IMR-90 (cell line): ENCODE measurements around the gene BLOC1S5. TPM values are rescaled to one million over a fixed set of nuclear protein-coding genes. Genes with fewer than 3 reads are reported as not detected.

Source experiments
- polyA plus RNA-seq, 3 experiments: library from polyadenylated mRNA; depleted of rRNA; stranded (reverse); fragments of >200 nt; gene quantifications; 2 replicates each; pipeline ENCODE4 v1.2.3, GENCODE V29; 2012; ENCODE audit warnings: low replicate concordance in 1 of 3
- total RNA-seq: library from RNA; depleted of rRNA; stranded (reverse); fragments of >200 nt; gene quantifications from 2 replicates; pipeline ENCODE4 v1.2.3, GENCODE V29; 2012; rRNA removed

Gene BLOC1S5
- total and polyA plus RNA-seq, 2 of the 4 experiments (the other 2 are of a cell fraction): 4.8 to 17.2 TPM

Other genes starting within 250 kb of the BLOC1S5 start
- 418 and 439 TPM in 2 replicates for gene TXNDC5, start 153.6 kb downstream of the BLOC1S5 start, total RNA-seq
- gene TXNDC5, start 153.6 kb downstream of the BLOC1S5 start, polyA plus RNA-seq (2012; rRNA removed): 239 and 274 TPM in 2 replicates
- 60.0 and 65.8 TPM in 2 replicates for gene EEF1E1, start 38.2 kb upstream of the BLOC1S5 start, total RNA-seq
- 68.6 and 77.3 TPM in 2 replicates for gene EEF1E1, start 38.2 kb upstream of the BLOC1S5 start, polyA plus RNA-seq (2012; rRNA removed)